ENCODE results near the gene THADA.

The THADA gene

DNA sequence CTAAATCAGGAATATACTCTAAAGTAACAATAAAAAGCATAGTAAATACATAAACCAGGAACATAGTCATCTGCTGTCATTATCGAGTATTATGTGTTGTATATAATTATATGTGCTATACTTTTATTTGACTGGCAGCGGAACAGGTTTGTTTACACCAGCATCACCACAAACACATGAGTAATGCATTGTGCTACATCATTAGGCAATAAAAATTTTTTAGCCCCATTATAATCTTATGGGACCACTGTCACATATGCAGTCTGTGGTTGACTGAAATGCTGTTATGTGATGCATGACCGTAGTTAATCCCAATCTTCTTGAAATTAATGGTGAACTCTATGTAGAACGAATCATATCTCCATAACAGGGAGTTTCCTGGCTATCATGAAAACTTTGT lies 232.7 kb downstream of the THADA start:
- in situ Hi-C loops (cut with HindIII; ENCODE audit: low sequenced_read_pairs): no loop called here

DNA sequence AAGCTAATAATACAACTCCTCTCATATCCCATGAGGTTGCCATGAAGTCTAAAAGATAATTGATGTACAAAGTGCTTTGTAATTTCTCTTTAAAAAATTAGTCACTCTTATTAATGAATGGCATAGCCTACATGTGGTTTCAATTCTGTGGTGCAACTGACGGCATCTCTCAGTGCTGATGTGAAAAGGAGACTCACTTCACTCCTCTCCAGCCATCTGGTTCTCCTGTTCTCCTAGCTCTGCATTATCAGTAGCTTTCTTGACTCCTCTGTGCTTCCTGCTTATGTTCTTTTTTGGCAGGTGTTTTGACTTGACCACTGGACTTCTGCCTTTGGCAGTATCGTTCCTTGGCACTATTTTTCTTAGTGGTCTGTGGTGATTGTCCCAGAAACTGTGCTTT lies 234.6 kb downstream of the THADA start:
- in situ Hi-C loops (cut with HindIII; ENCODE audit: low sequenced_read_pairs): no loop called here

DNA sequence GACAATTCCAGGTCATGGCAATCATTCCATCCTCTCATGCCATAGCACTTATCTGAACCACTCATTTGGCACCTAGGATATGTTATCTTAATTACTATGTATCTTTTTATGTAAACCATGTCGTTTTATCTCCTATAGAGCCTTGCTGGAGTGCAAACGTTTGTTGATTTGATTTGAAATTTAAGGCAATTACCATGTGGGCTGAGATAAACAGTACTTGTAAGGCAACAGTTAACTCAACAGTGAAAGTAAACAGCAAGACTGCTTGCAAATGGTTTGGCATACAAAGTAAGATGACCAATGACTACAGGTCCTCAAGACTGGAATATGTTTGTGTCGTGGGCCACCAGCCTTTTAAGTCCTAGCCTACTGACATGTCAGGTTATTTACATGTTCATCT lies 235.7 kb downstream of the THADA start:
- in situ Hi-C loops (cut with HindIII; ENCODE audit: low sequenced_read_pairs): no loop called here

DNA sequence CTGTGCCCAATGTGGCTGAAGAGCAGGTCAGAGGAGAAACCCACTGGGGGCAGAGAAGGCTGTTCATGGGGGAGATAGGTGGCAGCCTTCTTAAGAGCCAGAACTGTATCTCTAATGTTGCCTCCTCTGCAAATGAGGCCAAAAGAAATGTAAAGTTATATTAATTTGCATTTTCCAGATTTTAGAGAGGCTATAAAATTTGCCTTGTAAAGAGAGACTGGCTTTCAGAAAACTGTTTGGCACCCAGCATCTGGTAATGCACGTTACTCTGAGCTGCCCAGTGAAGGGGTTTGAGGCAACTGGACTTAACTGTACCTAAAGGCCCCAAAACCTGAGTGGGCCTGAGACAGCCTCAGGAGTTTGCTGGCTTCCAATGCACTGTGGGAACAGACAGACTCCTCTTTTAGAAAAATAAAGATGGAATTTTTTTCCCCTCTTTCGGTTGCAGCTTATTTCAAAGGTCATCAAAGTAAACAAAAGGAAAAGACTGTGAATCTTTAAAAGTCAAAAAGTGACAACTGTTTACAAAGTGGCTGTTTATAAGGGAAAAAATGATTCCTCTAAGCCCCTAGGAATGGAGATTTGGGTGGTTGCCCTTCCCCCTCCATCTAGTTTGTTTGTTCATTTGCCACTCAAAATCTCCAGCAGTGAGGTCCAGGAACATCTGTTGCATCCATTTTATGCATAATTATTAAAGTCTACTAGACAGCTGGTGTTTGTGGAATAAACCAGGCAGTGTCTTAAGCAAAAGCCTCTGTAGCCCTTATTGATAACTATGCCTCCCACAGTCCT lies 237.2 kb downstream of the THADA start:
- in situ Hi-C loops (cut with HindIII; ENCODE audit: low sequenced_read_pairs): no loop called here

DNA sequence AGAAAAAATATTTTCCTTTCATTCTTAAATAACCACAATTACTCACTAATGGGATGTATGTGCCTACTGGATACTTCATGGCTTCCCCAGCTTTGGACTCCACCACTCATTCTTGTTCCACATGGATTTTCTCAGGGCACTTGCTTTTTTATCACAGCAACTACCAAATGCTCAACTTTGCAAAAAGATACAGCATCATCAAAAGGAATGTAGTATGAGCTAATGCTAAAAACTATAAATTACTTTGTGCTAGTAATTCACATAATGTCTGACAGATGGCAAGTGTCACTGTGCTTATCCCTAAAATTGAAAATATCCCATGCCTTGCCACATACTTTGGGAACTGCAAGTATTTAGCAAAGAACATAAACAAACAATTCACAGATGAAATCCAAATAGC lies 239.1 kb downstream of the THADA start:
- in situ Hi-C loops (cut with HindIII; ENCODE audit: low sequenced_read_pairs): no loop called here

DNA sequence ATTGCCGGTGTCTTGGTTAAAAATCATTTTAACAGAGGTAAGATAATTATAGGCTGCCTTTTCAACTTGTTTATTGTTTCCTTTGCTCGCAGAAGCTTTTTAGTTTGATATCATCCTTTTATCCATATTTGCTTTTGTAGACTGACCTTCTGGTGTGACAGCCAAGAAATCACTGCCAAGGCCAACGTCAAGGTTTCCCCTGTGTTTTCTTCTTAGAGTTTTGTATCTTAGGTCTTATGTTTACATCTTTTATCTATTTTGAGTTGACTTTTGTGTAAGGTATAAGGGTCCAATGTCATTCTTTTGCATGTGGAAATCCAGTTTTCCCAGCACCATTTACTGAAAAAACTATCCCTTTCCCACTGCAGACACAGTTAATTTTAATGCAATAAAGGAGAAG lies 240.4 kb downstream of the THADA start:
- in situ Hi-C loops (cut with HindIII; ENCODE audit: low sequenced_read_pairs): no loop called here

DNA sequence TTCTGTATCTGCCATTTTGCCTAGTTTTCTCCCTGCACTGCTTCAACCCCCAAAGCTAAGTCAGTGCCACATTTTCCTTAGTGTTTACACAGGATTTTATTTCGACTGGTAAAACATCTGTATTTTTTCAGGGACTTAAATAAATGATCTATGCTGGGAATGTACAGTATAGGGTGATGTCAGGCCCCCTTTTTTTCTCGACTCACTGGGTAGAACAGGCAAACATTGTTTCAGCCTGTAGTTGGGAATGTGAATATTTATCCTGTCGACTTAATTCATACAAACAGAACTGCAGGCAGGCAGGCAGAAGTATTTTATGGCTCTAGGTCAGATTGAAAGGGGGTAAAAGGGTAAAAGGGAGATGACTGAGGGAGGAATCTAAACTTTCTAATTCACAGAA lies 245.9 kb downstream of the THADA start:
- in situ Hi-C loops (cut with HindIII; ENCODE audit: low sequenced_read_pairs): no loop called here

DNA sequence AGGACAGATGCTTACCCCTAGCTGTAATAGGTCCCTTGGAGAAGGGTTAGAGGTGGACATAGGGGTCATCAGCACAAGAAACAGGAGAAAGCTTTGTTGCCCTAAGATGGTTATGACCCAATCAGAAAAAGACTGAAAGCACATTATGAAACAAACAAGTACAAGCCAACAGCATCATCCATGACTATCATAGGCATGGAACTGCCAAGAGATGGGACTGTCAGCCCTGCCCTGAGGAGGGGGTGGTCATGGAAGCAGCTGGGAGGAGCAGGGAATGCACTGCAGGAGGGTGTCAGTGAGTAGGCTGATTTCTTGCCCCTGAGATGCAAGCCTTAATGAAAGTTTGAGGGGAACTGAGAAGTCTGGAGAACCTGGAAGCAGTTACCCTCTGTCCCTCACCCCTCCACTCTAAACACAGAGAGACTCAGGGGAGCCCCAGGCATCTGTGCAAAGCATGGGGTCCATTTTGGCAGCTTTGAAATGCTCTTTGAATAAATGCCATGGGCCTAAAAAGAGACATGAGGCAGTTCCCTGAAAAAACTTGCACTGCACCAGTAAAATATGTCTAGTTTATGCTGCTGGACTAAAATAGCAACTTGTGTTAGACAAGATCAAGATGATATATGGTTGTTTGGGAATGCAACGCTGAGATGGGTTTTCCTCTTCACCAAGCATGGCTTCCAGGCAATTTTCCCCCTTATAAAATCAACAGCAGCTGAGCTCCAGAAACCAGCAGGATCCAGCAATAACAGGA lies 246.8 kb downstream of the THADA start:
- in situ Hi-C loops (cut with HindIII; ENCODE audit: low sequenced_read_pairs): no loop called here

DNA sequence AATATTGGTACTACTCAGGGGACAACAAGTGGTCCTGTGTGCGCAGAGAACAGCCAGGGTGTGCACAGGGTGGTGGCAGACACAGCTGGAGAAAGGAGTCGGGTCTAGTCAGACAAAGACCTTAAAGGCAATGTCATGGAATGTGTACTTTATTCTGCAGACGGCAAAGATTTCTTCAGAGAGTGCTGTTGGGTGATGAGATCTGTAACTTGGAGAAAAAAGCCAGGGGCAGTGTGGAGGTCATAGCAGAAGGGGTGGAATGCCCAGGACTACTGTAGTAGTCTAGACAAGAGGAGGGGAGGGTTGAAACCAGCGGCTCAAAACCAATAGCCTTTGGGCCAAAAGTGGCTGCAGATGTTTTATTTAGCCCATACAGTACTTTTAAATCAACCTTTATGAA lies 248.1 kb downstream of the THADA start:
- in situ Hi-C loops (cut with HindIII; ENCODE audit: low sequenced_read_pairs): no loop called here

DNA sequence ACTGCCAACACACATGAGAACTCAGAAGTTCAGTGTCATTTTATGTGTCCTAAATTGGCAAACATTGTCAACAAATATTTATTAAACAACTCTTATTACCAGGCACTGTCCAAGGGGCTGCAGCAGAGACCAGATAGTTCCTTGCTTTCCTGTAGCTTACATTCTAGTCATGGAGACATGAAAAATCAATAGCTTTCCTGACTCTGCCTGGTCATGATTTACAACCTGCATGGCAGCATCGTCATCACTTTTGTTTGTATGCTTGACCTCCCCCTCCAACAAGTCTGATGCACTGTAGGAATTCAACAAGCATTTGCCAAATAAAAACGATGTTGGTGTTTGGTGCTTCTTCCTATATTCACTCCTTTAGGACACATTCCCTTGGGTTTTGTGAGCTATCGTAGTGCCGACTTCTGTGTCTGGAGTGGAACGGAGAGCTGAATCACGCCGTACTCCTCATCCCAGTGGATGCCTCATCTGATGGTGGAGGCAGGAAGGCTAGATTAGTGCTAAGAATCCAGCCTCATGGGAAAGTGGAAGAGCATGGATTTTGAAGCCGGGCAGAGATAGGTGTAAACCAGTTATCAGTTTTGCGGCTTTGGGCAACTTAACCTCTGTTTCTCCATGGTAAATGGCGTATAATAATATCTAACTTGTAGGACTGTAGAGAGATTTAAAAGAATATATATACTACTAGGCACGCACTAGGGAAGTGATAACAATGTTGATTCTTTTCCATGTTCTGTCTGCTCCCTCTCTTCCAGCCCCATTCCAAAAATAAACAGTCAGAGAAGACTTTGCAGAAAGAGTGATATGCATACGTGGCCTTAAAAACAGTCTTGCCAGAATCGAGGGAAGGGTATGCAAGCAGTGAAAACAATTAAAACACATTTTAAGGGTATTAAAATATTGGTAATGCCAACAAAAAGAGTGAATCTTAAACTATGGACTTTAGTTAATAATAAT lies 249.0 kb downstream of the THADA start:
- in situ Hi-C loops (cut with HindIII; ENCODE audit: low sequenced_read_pairs): no loop called here

DNA sequence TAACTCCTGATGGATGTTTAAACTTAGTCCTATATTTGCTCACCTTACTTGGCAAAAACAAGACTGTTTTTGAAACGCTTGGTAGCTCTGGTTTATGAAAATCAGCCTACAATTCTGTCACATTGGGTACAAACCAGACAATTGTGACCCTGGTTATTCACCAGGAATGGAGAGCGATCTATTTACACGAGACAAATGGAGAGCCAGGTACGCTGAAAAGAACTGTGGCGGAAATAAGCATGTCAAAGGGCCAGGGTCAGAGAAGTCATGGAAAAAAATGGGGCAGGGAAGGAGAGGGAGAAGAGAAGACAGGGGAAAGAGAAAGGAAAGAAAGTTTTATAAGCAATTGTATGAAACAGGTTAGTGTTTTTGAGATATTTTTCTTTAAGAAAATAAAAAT lies 250.0 kb downstream of the THADA start:
- in situ Hi-C loops (cut with HindIII; ENCODE audit: low sequenced_read_pairs): no loop called here

DNA sequence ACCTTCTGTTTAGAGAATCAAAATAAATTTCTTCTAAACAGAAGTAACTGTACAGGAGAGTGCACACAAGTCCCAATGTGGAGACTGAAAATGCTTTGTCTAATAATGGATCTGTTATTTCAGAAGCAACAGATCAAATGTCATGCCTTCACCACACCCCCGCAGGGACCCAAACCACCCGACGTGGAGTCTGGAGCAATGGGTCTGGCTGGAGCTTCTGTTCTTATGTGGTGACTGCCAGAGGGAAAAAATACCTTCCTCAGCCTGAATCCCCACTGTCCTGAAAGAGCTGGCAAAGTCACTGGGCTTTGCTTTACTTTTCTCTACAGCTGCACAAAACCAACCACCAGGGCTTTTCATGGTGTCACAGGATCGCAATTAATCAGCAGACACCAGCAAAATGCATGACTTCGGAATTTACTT lies 250.4 kb downstream of the THADA start:
- in situ Hi-C loops (cut with HindIII; ENCODE audit: low sequenced_read_pairs): no loop called here

DNA sequence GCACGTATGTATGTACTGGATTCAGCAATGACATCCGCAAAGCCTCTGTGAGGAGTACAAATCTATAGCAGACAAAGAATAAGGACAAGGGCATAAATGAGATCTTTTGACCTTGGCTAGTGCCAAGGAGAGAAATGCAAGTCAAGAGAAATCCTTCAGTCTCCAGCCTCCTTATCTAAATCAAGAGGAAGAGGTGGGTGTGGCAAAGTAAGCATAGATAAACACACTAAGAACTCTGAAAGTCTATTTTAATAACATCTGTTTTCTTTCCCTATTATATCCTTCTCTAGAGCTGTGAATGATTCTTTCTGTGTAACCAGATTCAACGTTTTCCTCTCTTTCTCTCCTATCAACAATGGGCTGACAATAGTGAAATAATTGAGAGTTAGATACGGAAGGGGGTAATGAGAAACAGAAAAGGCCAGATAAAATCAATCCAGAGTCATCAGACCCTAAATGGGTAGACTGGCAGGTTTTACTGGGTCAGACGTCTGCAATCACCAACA lies 250.9 kb downstream of the THADA start:
- in situ Hi-C loops (cut with HindIII; ENCODE audit: low sequenced_read_pairs): no loop called here

DNA sequence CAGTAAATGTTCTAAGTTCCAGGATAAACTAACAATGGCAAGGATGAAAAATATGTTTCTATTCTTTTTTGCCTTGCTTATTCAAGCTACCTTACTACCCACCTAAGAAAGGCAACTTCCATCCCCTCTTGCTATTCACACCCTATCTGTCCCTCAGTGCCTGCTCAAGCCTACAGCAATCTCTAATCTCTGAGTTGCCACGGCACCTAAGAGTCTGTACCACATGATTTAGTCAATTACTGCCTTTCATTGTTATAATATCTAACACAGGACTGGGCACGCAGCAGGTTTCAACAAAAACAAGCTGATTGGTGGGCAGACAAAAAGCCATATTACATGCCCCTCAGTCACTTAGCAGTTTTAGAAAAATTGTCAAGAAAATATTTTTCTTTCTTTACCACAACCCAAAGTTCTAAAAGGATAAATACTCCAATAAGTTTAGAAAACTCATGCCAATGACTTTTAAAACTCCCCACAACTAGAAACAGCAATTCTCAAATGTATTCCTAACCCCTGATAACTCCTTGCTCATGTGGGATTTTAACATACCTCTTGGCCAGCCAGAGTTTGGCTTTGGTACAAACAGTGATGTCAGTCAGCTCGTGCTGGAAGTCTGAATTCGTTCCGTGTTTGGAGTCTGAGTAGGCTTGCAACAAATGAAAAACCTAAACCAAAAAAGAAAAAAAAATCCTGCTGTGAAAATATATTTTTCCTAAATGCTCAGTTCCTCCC lies 252.1 kb downstream of the THADA start:
- in situ Hi-C loops (cut with HindIII; ENCODE audit: low sequenced_read_pairs): no loop called here

DNA sequence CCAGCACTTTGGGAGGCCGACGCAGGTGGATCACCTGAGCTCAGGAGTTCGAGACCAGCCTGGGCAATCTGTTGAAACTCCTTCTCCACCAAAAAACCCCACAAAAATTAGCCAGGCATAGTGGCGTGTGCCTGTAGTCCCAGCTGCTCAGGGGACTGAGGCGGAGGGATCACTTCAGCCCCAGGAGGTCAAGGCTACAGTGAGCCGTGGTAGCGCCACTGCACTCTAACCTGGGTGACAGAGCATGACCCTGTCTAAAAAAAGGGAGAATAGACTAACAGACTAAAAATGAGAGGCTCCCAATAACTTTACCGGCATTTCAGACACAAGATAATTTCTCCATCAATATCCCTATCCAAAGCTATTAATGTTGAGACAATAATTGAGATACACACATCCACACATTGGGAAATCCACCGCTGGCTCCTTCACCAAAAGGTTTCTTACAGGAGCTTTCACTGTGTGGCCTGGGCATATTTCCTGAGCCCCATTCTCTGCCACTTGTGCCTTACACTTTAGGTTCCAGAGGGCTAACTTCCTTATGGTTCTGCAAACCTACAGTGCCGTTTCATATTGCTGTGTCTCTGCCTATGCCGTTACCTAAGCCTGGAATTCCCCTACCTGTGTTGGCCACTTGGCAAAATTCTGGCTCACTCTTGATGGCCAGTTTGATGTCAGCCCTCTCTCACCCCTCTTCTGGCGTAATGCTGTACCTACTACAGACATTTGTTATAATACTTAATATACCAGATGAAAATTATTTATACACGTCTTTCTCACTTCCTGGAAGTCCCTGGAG lies 253.7 kb downstream of the THADA start:
- in situ Hi-C loops (cut with HindIII; ENCODE audit: low sequenced_read_pairs): no loop called here

DNA sequence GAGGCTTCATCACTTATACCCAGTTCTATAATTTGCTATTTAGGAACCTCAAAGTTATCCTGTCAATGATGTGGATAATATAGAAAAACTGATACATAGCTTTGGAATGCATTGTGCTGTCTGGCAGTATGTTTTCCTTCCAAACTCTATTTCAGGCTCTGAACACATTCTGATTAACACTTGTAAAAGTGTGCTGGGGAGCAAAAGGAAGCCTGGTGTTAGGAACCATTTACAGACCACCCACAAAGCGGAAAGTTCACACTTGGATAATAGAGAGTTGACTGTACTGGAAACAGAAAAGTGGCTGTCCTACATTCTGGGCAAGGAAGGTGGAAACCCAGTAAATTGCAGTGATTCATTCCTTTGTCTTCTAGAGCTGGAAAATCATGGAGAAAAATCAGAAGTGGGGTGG lies 254.9 kb downstream of the THADA start:
- in situ Hi-C loops (cut with HindIII; ENCODE audit: low sequenced_read_pairs): no loop called here

DNA sequence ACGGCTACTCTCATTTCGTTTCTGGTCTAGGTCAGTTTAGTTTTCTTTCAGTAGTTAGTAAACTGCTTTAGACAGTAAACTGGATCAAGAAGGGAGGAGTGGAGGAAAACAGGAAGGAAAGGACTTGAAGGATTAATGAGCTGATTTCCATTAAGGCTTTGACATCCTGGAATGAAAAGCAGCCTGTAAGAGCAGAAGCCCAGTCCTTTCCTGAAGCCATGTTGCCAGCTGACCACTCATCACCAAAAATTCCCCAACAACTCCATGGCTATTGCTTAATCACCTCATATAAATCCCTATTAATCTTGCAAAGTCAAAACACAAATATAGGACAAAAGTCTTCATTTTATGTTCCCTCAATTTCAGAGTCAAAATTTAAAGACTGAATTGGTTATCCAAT lies 255.8 kb downstream of the THADA start:
- in situ Hi-C loops (cut with HindIII; ENCODE audit: low sequenced_read_pairs): no loop called here

DNA sequence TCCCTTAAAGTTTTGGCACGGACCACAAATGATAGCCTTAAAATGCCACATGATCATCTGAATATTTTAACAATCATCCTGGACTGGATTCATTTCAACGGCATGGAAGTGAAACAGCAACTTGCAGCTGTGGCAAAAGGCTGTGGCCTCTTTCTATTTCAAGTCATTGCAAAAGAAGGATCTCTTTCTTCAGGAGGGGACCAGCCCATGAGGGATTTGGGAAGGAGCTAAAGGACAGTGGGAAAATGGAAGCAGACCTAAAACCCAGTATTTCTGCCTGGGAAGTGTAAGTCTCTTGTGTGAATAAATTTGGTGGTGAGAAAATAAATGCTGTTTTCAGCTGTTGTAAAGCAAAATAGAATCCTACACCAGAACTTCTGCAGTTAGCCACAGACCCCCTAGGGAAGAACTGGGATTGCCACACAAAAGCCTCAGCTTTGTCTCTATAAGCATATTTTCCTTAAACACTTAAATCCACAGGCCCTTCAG lies 262.1 kb downstream of the THADA start:
- in situ Hi-C loops (cut with HindIII; ENCODE audit: low sequenced_read_pairs): no loop called here

DNA sequence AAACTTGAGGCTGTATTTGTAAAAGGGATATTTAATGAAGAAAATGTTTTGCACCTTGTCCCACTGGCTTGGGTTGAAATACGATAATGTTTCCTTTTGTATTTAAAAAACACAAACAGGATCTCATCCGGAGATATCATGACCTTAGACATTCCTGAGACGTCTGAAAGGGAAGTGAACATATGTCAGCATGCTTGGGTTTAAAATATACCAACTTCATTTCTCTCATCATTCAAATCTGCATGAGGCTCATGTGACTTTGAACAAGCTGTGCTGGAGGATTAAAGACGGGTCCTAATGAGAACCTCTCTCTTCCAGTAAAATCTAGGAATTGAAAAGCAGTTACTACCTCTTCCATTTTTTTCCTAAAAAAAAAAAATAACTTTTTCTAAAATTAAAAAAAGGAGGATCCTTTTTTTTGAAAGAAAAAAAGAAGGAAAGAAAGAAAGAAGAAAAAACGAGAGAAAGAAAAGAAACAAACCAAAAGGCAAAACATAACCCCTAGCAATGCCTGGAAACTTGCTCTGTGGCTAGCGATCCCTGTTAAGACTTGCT lies 262.7 kb downstream of the THADA start:
- in situ Hi-C loops (cut with HindIII; ENCODE audit: low sequenced_read_pairs): no loop called here

Data from DLD1 (cell line).